ENCODE measurements around the gene WDR33. TPM values are rescaled to one million over a fixed set of nuclear protein-coding genes. Genes with fewer than 3 reads are reported as not detected.

WDR33 gene
- total RNA-seq, 1 donor from 2014 or later = 54.8 TPM

DNA sequence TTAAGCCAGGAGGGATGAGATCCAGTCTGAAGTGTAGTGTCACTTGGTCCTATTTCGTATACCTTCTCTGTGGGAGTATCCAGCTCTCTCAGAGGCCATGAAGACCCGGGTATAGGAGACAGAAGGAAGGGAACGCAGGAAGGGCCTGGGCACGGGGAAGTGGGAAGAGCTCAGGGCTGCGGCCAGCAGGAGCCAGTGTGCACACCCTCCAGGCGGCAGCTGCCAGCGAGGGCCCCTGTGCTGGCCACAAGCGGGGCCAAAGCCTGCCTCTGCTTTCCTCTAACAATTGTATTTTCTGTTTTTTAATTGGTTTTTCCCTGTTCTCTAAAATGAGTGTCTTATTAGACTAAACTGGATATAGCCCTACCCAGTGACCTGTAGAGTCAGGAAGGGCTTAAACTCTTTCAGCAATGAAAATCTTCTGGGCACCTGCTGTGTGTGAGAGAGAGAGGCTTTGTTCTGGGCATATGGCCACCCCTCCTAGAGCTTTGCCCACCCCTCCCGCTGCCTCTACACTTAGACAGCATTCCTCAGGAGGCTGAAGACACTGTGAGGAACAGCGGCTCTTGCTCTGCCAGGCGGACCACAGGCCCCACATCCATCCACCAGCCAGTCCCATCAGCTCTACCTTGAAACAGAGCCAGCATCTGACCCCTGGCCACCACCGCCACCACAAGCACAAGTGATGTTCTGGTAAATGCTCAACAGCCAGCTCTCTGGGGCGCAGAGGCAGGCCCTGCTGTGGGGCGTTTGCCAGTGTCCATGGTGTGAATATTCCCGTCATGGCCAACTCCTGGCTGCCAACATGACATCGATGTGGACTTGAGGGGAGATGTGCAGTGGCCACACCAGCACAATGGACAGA lies 155.5 kb downstream of the WDR33 start:
- peak; percentile 60 for DNase-seq

DNA sequence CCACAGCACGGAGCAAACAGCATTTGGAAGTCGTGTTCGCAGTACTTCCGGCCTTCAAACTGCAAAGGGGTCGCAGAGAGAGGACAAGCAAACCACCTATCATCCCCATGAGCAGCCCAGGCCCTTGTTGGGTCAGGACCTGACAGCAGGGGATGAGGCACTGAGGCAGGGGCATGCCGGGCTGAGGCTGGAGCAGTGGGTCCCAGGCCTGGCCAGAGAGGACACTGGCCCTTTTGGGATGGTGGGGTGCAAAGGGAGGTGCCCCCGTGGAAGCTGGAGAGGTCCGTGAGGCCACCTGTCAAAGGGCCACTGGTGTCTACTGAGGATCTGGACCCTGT lies 156.2 kb downstream of the WDR33 start:
- DNase-seq = no peak

DNA sequence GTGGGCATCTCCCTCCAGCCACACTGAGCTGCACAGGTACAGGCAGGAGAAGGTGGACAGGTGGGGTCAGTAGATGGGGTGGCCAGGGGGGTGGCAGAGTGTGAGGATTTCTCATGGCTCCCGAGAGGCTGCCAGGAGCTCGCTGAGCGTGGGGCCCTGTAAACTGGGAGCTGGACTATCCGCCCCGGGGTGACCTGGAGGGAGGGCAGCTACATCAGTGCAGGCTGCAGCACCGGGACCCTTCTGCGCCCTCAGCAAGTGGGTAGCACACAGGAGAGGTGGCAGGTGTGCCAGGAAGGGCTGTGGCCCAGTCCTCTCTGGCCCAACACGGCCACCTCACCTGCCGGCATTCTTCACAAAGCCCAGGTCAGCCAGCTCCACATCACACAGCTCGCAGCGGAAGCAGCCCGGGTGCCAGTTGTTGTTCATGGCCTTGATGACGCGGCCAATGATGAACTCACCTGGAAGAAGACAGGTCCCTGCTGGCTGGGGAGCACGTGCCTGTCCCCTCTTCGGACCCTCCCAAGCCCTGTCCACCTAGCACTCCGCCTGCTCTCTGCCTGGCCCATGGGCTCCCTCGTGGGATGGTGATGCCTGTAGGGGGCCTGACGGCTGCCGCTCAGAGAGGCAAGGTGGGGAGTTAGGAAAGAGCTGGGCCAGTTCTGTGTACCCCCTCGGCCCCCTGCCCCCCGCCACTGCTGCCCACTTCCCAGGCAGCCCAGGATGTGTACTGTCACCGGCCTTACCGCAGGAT lies 156.7 kb downstream of the WDR33 start:
- no peak for DNase-seq

DNA sequence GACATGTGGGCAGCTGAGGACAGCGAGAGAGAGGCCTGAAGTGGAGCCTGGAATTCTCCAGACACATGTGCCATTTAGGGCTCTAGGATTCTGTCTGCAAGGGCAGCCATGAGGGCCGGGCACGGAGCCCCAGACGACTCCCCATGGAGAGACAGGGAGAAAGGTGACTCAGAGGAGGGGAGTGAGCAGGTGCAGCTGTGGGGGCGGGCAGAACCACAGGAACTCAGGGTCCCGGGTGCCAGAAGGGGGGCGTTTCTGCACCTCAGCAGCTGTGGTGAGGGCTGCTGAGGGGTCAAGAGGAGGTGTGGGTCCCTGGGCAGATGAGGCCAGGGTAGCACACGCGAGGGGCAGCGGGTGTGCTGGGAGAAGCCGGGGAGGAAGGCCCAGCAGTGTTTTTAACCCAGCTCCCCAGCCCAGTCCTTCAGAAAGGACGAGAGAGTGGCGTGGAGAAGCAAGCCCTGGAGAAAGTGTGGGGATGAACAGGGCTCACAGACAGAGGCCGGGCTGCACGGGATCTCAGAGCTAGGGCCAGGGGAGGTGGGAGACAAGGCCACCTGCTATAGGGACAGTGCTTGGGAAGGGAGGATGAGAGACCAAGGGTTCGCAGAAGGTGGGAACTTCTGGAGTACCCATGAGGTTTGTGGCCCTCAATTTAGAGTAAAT lies 157.4 kb downstream of the WDR33 start:
- no peak for DNase-seq

DNA sequence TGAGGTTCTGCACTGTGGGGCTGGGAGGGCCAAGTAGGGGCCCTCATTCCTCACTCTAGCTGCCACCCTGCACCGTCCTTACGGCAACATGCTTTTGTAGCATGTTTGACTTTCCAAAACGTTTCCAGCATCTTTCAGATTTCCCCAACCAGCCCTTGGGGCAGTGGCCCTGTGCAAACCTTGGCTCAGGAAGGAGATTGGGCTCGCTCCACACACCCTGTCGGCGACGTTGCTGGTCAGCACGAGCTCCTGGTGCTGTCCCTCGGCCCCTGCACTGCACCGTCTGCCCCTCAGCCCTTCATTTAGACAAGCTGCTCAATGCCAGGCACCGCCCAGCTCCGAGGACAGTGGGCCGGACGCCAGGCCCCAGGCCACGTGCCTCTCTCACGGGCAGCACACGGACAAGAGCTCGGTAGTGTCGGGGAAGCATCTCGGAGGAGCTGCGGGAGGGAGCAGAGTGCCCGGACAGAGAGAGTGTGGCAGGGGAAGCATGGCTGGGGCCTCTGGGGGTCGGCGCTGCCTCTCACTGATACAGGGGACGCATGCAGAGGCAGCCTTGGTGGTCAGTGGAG lies 158.1 kb downstream of the WDR33 start:
- no peak for DNase-seq

DNA sequence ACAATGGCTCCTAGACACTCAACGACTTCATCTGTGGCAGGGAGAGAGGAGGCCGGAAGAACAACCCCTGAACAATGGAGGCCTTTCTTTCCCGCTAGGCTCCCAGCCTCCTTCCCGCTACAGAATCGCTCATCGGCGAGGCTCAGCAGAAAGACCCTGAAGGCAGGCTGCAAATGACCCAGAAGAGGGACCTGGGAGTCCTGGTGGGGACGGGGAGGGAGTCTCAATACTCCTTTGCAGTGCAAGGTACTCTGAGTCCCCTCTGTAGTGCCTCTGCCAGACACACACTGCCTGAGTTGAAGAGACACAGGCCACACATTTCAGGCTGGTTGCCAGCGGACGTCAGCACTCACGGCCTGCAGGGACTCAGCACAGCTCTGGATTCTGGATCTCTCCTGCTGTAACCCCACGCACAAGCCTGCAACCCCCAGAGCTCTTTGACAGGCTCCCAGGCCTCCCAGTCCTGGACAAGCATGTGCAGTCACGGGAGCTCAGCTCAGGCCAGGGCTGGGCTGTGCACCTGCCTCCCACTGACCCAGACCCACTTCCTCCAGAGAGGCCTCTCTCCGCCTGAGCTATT lies 158.9 kb downstream of the WDR33 start:
- peak; percentile 91 for DNase-seq

DNA sequence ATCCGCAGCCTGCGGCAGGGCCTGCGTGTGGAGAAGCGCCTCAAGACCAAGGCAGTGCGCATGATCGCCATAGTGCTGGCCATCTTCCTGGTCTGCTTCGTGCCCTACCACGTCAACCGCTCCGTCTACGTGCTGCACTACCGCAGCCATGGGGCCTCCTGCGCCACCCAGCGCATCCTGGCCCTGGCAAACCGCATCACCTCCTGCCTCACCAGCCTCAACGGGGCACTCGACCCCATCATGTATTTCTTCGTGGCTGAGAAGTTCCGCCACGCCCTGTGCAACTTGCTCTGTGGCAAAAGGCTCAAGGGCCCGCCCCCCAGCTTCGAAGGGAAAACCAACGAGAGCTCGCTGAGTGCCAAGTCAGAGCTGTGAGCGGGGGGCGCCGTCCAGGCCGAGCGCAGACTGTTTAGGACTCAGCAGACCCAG lies 159.6 kb downstream of the WDR33 start:
- DNase-seq = no peak

Small RNA genes lying within 50 kb of the gene (small RNA-seq; reads per million reads assigned to genes)
- gene RF00017 (ENCODE audit: low replicate concordance) (not detected), gene RF00019 (ENCODE audit: low replicate concordance) (not detected), gene RNU6-395P (ENCODE audit: low replicate concordance) (not detected), gene RNY4P7 (ENCODE audit: low replicate concordance) (0.16 reads per million, percentile 9 among the genes with 10 or more reads in this experiment)

Other genes starting within 250 kb of the WDR33 start
- 0.31 TPM for gene GPR17, start 165.0 kb downstream of the WDR33 start, total RNA-seq
- gene LIMS2, start 135.6 kb downstream of the WDR33 start, total RNA-seq = 15.0 TPM
- 11.6 TPM for gene SFT2D3, start 109.7 kb downstream of the WDR33 start, total RNA-seq
- gene POLR2D, start 47.0 kb upstream of the WDR33 start, total RNA-seq = 44.9 TPM
- 14.2 TPM for gene AMMECR1L, start 74.8 kb upstream of the WDR33 start, total RNA-seq
- gene SAP130, start 216.9 kb upstream of the WDR33 start, total RNA-seq = 3.8 TPM